HG02588 (cell line): Measurements from ENCODE around the gene PAFAH2.
"Not testable (repeated sequence)": the region's sequence is repeated elsewhere in the genome, so short reads cannot be mapped to it uniquely, and the experiment has no call there.

ENCODE experiments used
- ATAC-seq: cut with Tn5 transposase; IDR thresholded peaks from one replicate; pipeline ENCODE4 v1.9.1; 2021; ENCODE audit warnings: mild to moderate bottlenecking, moderate library complexity; ENCODE audit not compliant: unreplicated experiment

The PAFAH2 gene

GRCh38 chr1:25943511-25943910, 54.4 kb downstream of the PAFAH2 start:
- not testable (repeated sequence) for ATAC-seq

DNA sequence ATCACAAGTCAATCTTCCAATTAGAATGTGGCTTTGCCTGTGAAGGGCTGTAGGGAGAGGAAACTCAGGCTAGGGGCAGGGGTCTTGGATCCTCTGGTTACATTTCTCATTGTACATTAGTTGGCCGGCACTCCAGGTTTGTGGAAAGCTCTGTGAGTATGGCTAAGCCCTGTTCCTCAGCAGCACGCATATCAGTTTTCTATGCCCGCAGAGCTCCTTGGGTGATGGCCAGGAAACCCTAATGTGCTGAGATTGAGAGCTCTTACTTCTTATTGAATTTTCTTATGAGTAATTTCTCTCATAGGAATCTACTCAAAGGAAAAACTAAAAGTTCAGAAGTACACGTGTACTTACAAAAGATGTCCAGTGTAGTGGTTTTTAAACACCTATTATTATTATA, 60.9 kb downstream of the PAFAH2 start:
- no peak for ATAC-seq

GRCh38 chr1:25933479-25934365, 64.1 kb downstream of the PAFAH2 start:
- no peak for ATAC-seq

DNA sequence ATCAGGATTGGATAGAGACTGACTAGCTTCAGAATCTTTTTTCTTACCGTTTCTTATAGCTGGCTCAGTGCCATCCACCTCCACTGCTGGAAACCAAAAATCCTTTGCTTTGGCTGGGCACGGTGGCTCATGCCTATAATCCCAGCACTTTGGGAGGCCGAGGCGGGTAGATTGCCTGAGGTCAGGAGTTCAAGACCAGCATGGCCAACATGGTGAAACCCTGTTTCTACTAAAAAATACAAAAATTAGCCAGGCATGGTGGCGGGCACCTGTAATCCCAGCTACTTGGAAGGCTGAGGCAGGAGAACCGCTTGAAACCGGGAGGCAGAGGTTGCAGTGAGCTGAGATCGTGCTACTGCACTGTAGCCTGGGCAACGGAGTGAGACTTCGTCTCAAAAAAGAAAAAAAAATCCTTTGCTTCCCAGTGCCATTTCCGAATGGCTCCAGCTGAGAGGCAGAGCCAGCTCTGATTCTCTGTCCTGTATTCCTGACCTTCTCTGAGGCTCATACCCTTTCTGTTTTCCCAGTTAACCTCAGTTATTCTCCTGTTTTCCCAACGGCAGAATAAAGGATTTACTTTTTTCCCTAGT, 65.0 kb downstream of the PAFAH2 start:
- not testable (repeated sequence) for ATAC-seq

GRCh38 chr1:25932321-25932720, 65.5 kb downstream of the PAFAH2 start:
- no peak for ATAC-seq

DNA sequence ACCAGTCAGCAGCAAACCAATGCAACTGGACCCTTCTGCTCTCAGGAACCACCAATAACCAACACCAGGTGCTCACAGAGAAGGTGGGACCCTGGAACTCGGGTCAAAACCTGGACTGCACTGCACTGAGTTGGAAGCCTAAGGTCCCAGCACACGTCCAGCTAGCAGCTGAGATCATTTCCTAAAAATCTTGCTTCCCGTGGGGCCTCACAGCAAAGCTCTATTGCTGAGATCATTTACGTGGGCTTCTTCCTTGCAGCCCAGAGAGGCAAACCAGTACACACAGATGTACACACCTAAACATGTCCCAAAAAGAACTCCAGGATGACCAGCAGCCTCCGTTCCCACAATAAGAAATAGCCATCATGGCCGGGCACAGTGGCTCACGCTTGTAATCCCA, 68.8 kb downstream of the PAFAH2 start:
- no peak for ATAC-seq

- ATAC-seq = no peak
Observed at GRCh38 chr1:25927521-25928265, 70.2 kb downstream of the PAFAH2 start.

DNA sequence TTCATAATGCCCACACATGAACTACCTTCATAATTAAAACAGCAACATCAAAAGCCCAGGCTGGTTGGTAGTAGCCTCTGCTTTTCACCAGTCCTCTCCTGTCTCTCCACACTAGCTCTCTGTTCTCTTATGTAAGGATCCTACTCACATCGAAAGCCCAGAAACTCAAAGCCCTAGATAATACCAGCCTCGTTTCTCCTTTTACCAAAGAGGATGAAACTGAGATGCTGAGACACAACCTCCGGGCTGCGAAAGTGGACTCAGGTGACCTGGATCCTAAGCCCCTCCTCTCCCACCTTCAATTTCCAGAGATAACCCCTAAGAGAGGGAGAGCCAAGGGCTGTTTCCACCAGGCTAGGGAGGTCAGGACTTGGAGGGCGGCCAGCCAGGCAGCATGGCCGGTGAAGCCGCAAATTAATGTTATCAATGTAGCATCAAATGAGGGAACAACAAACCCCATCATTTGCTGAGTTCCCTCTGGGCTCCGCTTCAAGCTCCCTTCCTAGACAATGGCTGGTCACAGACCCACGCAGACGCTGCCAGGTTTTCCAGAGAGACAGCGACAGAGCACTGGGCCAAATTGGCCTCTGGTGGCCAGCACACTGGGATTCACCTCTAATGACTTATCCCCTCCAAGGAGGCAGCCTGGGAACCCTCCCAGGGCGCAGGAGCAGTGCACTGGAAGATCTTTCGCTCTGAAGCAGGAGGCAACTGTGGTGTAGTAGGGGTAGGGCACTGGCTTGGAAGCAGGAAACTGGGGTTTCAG, 70.9 kb downstream of the PAFAH2 start:
- no peak for ATAC-seq

DNA sequence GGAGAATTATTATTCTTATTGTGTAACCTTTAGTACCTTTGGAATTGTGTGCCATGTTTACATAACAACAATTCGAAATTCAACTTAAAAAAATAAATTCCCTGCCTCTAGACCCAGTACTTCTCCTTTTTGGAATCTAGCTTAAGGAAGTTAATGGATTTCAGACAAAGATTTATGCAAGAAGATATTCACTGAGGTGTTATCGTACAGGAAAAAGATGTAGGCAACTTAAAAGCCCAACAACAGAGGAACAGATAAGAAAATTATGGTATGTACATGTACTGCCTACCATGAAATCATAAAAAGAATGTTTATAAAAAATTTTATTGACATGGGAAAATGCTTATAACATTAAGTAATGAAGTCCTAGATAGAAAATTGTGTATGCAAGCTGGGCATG, 73.4 kb downstream of the PAFAH2 start:
- ATAC-seq = no peak

DNA sequence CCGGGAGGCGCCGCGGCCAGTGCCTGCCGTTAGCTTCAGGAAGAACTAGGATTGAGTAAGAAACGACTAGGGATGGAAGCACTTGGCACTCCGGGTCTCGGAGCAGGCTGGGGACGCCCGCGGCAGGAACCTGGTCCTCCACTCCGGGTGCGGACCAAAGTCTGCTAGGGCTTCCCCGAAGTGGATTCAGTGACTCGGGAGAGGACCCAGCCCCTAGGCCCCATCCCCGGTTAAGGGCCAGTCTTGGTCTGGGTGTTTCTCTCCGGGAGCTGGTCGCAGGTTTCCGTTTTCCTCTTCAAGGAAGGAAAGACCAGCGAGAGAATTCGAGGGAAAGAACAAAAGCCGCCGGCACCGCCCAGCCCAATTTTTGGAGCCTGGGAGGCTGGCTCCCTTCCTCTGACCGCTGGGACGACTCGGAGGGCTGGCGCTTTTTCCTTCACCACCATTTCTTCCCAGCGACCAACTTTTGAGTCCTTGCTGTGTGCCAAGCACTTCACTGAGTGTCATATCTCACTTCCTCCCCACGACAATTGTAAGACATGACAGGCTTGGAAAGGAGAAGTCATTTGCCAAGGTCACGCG, 74.8 kb downstream of the PAFAH2 start:
- no peak for ATAC-seq

- no peak for ATAC-seq
Observed at GRCh38 chr1:25922056-25922970, 75.5 kb downstream of the PAFAH2 start.

GRCh38 chr1:25918615-25919014, 79.2 kb downstream of the PAFAH2 start:
- ATAC-seq = no peak

GRCh38 chr1:25917996-25918395, 79.9 kb downstream of the PAFAH2 start:
- ATAC-seq = no peak

DNA sequence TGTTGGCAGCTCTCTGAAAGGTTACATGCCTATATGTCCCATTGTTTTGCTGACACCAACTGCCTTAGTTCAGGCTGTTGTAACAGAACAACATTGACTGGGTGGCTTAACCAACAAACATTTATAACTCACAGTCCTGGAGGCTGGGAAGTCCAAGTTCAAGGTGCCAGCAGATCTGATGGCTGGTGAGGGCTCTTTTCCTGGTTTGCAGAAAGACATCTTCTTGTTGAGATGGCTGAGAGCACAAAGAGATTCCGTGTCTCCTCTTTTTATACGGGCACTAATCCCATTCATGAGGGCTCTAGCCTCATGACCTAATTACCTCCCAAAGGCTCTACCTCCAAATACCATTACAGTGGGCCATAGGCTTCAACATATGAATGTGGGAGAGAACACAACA, 81.4 kb downstream of the PAFAH2 start:
- ATAC-seq = no peak

DNA sequence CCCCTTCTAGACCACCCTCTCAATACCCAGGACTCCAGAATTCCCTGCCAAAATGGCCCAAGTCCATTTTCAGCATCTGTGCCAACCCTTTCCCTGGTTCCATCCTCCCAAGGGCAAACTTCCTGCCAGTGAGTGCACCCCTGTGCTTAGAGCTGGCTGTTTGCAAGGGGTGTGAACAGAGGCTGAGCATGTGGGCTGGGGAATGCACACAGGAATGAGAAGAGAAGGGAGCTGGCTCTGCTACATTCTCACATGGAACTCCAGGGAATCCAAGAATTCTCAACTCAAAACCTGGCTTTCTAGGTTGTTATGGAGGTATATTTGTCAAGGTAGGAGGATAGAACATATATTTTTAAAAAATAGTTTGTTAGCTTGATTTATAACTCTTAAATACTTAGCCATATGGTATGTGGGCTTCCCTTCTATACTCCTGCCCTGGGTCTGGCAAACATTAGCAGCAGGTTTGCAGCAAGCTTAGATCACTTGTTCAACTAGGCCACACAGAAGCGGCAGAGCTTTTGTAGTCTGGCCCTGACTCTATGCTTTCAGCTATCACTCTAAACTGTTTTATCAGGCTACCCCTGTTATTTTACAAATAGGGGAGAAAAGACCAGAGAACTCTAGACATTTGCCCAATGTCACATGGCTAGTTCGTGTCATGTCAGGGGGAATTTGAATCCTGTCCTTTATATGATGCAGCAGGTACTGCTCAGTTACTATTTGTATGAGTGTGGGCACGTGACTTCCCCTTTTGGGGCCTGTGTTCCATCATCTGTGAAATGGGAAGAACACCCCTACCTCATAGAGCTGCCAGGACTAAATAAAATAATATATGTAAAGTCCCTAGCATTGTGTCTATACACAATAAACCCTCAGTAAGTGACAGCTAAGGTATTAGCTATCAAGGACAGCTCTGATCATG, 83.5 kb downstream of the PAFAH2 start:
- no peak for ATAC-seq

DNA sequence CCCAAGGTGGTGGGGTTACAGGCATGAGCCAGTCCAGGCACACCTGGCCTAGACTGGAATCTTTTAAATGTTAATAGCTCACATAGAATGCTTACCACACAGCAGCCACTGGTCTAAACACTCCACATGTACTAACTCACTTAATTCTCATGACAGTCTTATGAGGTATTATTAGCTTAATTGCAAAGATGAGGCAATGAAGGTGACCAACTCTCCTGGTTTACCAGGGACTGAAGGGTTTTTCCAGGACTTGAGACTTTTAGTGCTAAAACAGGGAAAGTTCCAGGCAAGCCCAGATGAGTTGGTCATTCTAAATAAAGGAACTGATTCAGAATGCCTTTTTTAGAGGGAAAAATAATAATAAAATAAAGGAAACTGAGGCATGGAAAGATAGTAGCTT, 84.7 kb downstream of the PAFAH2 start:
- ATAC-seq = no peak

DNA sequence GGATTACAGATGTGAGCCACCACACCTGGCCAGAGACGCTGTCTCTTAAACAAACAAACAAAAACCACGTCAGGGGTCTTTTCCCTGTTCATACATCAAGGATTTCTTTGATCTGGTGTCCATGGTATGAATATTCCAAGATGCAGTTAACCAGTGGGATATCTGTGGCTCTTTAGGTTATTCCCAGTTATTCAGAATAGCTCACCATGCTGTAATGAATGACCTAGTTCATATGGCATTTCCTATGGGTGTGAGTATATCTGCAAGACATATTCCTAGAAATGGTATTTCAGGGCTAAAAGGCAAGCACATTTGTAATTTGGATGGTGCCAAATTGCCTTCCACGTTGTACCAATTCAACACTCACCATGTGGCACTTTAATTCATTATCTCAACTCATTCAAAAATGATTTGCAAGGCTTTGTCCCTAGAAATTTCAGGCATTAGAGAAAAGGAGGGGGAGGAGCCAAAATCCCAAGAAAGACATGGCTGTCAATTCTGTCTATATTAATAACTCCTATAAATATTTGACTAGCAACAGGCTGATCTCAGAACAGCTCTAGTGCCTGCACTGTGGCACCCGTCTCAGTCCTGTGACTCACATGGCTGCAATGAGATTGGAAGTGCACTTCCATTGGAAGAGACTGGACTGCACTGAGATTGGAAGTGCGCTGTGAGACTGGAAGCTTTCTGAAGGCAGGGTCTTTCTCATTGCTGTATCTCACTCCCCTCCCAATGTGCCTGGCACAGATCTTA, 85.6 kb downstream of the PAFAH2 start:
- no peak for ATAC-seq

GRCh38 chr1:25911162-25911561, 86.7 kb downstream of the PAFAH2 start:
- ATAC-seq = no peak
